HCEC 1CT (cell line): ENCODE results near the gene KDM3A.

Experiments used
- DNase-seq: peaks from one replicate; pipeline ENCODE4 v3.0.0-alpha.2; 2017

Gene KDM3A

DNA sequence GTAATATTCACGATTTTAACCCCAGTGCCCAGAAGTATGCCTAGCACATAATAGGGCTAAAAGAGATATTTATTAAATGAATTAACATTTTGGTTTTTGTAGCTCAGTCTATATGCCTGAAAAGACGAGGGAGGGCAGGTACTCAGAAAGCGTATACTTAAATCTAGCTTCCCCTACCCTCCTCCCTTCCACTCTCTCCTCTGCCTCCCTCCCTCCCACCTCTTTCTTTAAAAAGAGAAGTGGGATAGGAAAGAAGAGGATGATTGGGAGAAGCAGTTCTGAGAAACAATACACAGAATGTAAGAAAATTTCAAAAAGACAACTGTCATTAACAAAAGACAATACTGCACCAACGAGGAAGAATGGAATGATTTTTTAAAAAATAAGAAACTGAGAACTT is 82.3 kb downstream of the KDM3A start:
- no peak for DNase-seq

DNA sequence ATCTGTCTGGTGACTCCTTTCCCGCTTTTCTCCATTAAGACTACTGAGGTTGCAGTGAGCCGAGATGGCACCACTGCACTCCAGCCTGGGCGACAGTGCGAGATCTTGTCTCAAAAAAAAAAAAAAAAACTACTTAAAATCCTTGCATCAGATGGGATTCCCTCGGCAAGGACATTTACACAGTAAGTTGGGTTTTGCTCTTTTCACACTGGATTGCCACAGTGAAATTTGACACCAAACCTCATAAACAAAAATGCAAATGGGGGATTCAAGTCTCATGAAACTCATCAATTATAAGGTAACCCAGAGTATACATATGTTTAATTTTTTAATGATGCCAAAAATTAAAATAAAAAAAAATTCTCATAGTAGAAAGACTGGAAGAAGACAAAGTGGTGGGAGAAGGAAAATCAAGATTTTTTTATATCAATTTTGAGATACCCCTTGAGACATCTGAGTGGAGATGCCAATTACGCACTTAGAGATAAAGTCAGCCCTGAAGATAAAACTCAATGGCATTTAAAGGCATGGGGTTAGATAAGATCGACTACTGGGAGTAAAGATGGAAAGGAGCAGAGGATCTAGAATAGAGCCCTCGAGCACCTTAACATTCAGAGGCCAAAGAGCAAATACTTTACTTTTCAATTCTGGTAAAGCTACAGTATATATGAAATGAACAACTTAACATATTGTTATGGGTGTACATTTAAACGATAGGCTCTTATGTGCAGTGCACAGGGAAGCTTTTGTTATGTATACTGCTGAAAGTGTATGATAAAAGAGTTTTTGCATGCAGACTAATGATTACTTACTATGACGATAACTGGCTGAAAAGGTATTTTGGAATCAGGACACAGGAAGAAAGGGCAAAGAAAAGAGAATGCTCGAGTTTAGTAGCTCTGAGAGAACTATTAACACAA is 84.5 kb downstream of the KDM3A start:
- no peak for DNase-seq

DNA sequence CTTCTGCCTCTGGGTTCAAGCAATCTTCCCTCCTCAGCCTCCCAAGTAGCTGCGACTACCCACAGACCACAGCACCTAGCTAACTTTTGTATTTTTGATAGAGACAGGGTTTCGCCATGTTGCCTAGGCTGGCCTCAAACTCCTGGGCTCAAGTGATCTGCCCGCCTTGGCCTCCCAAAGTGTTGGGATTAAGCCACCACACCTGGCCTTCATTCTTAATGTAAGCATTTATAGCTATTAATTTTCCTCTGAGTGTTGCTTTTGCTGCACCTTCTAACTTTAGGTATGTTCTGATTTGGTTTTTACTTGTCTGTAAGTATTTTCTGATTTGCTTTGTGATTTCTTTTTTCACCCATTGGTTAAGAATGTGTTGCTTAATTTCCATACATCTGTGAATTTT is 92.4 kb downstream of the KDM3A start:
- no peak for DNase-seq

DNA sequence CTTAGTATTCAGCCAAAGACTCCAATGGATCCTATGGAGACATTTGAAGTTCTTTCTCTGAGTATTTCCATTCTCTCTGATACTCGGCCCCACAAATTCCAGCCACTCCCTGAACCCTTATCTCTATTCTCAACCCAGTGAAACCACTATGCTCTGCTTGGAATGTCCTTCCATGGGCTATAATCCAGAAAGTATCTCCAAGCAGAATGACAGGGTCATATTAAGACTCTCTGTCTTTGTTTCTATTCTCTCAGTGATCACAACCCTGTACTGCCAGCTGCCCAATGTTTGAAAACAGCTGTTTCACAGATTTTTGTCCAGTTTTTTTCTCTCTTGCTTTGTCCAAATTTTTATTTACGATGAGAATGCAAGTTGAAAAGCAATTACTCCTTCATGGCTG is 100.2 kb downstream of the KDM3A start:
- DNase-seq: no peak
